Cardiac muscle cell (in vitro differentiated cells and primary cell): ENCODE measurements around the gene TTC33. TPM values are rescaled to one million over a fixed set of nuclear protein-coding genes. Genes with fewer than 3 reads are reported as not detected.
"Not testable (repeated sequence)": the region's sequence is repeated elsewhere in the genome, so short reads cannot be mapped to it uniquely, and the experiment has no call there.

Source experiments
- DNase-seq, 2 donors: peaks; one replicate each; pipeline versions ENCODE4 v3.0.0 to v3.0.0-alpha.2; 2010 to 2017; ENCODE audit warnings: low read depth in 1 of 2, low spot score in 1 of 2
- H3K27ac ChIP-seq: fragments of 200-600 bp; sonication (generic); 2 replicates; pipeline ENCODE4 v1.5.1; 2016
- H3K27me3 ChIP-seq: fragments of 200-600 bp; sonication (generic); 2 replicates; pipeline ENCODE4 v1.6.0; 2016; ENCODE audit warnings: control low read depth
- H3K36me3 ChIP-seq: fragments of 200-600 bp; sonication (generic); 2 replicates; pipeline ENCODE4 v1.5.1; 2016; ENCODE audit warnings: control low read depth
- H3K4me1 ChIP-seq: fragments of 200-600 bp; sonication (generic); 2 replicates; pipeline ENCODE4 v1.8.1; 2017; ENCODE audit warnings: low read depth, mild to moderate bottlenecking, mixed run types
- H3K4me3 ChIP-seq: fragments of 200-600 bp; sonication (generic); 2 replicates; pipeline ENCODE4 v1.5.1; 2016; ENCODE audit warnings: mild to moderate bottlenecking
- H3K9me3 ChIP-seq: fragments of 200-600 bp; sonication (generic); 2 replicates; pipeline ENCODE4 v1.5.1; 2017; ENCODE audit warnings: low read depth, mild to moderate bottlenecking, control low read depth
- CTCF ChIP-seq: IDR thresholded peaks from 2 replicates; pipeline ENCODE4 v1.5.1; 2012; ENCODE audit warnings: low read depth, mild to moderate bottlenecking, low read length
- polyA plus RNA-seq: library from polyadenylated mRNA; unstranded; fragments of >200 nt; fragmentation: Nextera tagmentation; extraction: Ambion mirVana; gene quantifications from 2 replicates; pipeline ENCODE4 v1.2.1, GENCODE V29; 2016
- total RNA-seq: library from RNA; depleted of rRNA; stranded (reverse); fragments of >200 nt; gene quantifications from 2 replicates; pipeline ENCODE4 v1.2.3, GENCODE V29; 2016

Gene TTC33
- total and polyA plus RNA-seq, 2 experiments from 2014 or later = 16.3 to 46.7 TPM

- no peak overlapping the region for H3K27ac ChIP-seq
- H3K36me3 ChIP-seq = no peaks in the 10 kb centered on the region
- H3K27me3 ChIP-seq = peaks cover 11% of the 10 kb centered on the region
- no peaks in the 10 kb centered on the region for H3K4me1 ChIP-seq
- H3K4me3 ChIP-seq = no peak overlapping the region
- DNase-seq = no peak
- TF ChIP-seq CTCF = no peak
- no peaks in the 10 kb centered on the region for H3K9me3 ChIP-seq
Measured at GRCh38 chr5:40666657-40667056, 89.1 kb downstream of the TTC33 start.

DNA sequence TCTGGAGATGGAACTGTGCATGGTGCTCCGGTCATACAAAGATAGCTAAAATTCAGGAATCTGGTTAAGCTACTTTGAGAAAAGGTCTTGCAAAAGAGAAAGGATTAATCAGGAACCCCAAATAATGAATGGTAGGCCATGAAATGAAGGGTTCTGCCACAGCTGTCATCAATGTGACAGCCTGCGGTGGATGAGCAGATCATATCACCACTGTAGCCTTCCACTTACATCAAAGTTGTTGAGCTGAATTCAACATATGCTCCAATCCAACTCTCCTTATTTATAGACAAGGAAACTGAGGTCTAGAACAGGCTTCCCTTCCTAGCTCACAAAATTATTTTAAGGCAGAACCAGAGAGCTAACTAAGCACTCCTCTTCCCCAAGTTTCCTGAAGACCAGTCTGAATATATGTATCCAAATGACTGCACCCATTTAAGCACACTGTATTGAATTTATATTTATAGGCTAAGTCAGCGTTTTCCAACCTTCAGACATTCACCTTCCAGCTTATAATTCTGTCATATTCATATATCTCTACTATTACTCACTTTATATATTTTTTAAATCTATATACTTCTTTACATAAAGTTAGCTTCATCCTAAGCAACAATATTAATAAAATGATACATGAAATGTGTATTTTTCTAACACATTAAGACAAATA is 90.0 kb downstream of the TTC33 start:
- H3K27ac ChIP-seq = no peak overlapping the region
- peaks cover 8% of the 10 kb centered on the region for H3K27me3 ChIP-seq
- H3K4me1 ChIP-seq = no peaks in the 10 kb centered on the region
- no peak for DNase-seq
- TF ChIP-seq CTCF = no peak
- H3K4me3 ChIP-seq = no peak overlapping the region
- no peaks in the 10 kb centered on the region for H3K9me3 ChIP-seq
- H3K36me3 ChIP-seq = no peaks in the 10 kb centered on the region

GRCh38 chr5:40660751-40661150 is 95.0 kb downstream of the TTC33 start:
- no peak overlapping the region for H3K4me3 ChIP-seq
- no peaks in the 10 kb centered on the region for H3K9me3 ChIP-seq
- TF ChIP-seq CTCF = no peak
- no peaks in the 10 kb centered on the region for H3K4me1 ChIP-seq
- no peak overlapping the region for H3K27ac ChIP-seq
- H3K36me3 ChIP-seq = no peaks in the 10 kb centered on the region
- H3K27me3 ChIP-seq = no peaks in the 10 kb centered on the region
- no peak for DNase-seq

DNA sequence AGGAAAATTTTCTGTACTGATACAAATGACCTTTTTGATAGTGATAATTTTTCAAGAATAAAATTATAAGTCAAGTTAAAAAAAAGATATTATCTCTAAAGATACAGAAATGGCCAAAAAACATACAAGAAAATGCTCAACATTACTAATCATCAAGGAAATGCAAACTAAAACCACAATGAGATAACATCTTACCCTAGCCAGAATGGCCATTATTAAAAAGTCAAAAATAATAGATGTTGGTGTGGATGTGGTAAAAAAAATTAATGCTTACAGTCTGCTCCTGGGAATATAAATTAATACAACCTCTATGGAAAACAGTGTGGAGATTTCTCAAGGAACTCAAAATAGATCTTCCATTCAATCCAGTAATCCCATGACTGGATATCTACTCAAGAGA is 99.0 kb downstream of the TTC33 start:
- DNase-seq = no peak
- TF ChIP-seq CTCF = no peak
- H3K4me1 ChIP-seq = no peaks in the 10 kb centered on the region
- H3K9me3 ChIP-seq = no peaks in the 10 kb centered on the region
- no peaks in the 10 kb centered on the region for H3K27me3 ChIP-seq
- H3K36me3 ChIP-seq = no peaks in the 10 kb centered on the region
- H3K4me3 ChIP-seq = no peak overlapping the region
- H3K27ac ChIP-seq = no peak overlapping the region

GRCh38 chr5:40656091-40656490 is 99.7 kb downstream of the TTC33 start:
- not testable (repeated sequence) for H3K27me3 ChIP-seq, DNase-seq

GRCh38 chr5:40655138-40655537 is 100.6 kb downstream of the TTC33 start:
- DNase-seq = no peak
- Histone ChIP-seq H3K4me1 (no peaks in the 10 kb centered on the region), H3K27ac (no peak overlapping the region), H3K27me3 (no peaks in the 10 kb centered on the region), H3K36me3 (no peaks in the 10 kb centered on the region), H3K4me3 (no peak overlapping the region), H3K9me3 (no peaks in the 10 kb centered on the region)
- no peak for TF ChIP-seq CTCF

More at GRCh38 chr5:40656091-40656490, 99.7 kb downstream of the TTC33 start:
- H3K4me3 ChIP-seq, H3K9me3 ChIP-seq, H3K36me3 ChIP-seq, H3K27ac ChIP-seq, H3K4me1 ChIP-seq: not testable (repeated sequence)
